ELF-1 (cell line): Measurements from ENCODE around the gene SGCA.

Experiments used
- DNase-seq: peaks from one replicate; pipeline ENCODE4 v3.0.0-alpha.2; 2016; ENCODE audit warnings: low read depth, low spot score

Gene SGCA

DNA sequence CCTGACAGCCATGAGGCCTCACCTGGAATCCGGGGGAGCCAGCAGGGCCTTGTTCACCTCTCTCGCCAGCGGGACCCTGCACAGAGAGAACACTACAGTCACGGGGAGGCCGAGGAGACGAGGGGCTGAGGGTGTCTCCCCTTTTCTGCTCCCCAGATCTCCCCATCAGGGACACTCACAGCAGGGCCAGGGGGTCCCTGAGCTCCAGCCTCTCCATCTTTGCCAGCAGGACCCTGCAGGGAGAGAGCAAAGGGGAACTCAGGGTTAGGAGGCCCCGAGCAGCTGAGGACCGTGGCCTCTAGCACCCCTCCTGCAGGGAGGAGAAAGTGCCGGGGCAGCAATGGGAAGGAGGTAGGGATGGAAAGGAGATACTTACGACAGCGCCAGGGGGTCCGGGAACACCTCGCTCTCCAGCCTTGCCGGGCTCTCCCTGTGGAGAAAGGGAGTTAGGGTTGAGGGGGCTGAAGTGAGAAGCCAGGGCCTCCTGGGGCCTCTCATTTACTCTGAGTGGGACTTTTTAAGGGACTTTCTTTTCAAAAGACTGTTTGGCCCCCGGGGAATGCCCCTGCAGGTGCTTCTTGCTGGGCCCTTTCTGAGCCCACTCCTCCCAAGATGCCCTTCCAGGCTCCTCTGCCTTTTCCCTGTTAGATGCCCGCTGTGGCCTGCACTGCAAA, 26.9 kb downstream of the SGCA start:
- no peak for DNase-seq

DNA sequence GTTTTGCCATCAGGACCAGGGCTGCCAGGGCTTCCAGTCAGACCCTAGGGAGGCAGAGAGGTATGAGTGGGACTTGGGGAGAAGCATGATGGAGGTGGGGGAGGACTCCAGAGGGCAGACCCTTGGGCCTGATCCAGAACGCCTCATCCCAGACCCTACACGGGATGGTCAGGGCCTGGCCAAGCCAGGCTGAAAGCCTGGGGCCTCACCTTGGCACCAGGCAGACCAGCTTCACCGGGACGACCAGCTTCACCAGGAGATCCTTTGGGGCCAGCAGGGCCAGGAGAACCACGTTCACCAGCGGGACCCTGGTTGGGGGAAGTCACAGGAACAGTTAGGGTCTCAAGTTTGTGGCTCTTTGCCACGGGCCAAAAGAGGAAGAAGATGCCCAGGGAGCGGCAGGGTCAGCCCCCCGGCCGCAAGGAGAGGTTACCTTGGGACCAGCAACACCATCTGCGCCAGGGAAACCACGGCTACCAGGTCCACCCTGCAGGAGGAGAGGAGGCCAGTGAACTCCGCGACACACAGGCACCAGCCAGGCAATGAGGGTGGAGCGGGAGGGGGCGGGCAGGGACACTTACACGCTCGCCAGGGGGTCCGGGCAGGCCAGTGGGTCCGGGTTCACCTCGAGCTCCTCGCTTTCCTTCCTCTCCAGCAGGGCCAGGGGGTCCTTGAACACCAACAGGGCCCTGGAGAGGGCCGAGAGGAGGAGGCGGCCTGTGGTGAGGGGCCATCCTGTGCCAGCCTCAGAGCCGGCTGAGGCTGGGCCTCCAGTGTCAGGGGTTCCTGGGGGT, 28.5 kb downstream of the SGCA start:
- DNase-seq = no peak

DNA sequence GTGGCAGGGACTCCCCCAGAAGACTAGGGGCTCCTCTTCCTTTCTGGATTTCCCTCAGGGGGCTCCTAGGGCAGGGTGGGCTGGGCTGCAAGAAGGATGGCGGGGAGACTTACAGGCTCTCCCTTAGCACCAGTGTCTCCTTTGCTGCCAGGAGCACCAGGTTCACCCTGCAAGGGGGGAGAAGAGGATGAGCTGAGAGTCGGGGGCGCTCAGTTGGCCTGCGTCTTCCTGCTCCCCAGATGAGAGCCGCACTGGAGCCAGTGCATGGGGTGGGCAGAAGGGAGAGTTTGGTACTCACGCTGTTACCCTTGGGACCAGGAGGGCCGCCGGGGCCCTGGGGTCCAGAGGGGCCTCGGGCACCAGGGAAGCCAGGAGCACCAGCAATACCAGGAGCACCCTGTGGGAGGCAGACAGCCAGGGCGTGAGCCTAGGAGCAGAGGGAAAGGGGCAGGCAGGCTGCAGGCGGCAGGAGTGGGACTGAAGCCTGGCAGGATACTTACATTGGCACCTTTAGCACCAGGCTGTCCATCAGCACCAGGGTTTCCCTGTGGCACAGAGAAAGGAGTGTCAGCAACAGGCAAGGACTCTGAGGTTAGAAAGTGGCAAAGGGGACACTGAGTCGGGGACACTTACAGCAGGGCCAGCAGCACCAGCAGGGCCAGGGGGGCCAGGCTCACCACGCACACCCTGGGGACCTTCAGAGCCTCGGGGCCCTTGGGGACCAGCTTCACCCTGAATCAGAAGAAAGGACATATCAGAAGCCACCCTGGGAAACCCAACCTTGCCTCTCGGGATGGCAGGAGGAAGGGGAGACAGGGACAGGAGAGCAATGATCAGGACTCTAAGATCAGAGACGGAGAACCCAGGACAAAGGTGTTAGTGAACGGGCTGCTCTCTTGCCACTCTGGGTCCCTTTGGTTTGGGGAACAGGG, 29.4 kb downstream of the SGCA start:
- DNase-seq = no peak

DNA sequence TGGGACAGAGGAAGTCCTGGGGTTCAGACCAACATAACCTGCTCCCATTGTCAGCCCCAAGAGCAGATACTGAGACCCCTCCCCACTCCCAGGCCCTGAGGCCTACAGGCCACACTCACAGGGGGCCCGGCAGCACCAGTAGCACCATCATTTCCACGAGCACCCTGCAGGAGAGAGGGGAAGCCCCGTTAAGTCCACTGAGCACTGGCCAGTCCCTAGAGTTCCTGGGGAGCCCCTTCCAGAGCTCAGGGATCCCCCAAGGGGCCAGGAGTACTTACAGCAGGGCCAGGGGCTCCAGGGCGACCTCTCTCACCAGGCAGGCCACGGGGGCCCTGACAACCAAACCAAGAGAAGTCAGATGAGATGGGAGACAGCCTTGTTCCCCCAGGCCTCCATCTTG, 30.2 kb downstream of the SGCA start:
- DNase-seq = no peak

DNA sequence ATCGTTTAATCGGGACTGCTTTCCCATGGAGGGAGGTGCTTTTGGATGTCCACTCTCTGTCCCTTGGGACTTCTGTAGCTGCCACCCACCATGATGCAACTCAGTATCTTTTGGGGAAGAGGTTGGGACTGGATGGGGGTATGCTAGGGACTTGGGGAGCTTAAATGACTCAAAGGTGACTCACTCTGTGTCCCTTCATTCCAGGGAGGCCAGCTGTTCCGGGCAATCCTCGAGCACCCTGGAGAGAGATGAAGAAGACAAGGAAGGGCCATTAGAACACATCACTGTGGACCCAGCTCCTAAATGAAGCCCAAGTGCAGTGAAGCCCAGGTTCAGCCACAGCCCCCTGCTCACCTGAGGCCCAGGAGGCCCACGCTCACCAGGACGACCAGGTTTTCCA, 31.0 kb downstream of the SGCA start:
- DNase-seq = no peak

DNA sequence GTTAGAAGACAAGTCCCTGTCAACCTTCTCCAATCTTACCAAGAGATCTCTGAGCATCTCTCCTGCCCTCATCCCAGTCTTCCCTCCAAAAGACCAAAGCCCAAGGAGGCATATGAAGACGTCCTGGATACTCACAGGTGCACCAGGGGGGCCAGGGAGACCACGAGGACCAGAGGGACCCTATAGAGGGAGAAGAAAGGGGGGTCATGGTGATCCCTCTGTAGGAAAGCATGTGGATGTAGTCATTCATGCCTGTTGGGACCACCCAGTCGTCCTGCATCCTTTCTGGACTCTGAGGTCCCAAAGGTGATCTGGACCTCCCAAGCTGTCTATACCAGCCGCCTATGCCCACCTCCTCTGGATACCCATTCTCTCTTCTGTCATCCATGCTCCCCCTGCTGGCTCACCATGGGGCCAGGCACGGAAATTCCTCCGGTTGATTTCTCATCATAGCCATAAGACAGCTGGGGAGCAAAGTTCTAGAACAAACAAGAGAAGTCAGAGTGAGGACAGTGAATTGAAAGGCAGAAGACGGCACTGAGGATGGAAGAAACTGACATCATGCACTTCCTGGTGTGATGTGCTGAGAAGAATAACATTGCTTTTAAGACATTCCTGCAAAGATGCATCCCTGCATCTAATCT, 32.3 kb downstream of the SGCA start:
- peak; percentile 75 for DNase-seq

DNA sequence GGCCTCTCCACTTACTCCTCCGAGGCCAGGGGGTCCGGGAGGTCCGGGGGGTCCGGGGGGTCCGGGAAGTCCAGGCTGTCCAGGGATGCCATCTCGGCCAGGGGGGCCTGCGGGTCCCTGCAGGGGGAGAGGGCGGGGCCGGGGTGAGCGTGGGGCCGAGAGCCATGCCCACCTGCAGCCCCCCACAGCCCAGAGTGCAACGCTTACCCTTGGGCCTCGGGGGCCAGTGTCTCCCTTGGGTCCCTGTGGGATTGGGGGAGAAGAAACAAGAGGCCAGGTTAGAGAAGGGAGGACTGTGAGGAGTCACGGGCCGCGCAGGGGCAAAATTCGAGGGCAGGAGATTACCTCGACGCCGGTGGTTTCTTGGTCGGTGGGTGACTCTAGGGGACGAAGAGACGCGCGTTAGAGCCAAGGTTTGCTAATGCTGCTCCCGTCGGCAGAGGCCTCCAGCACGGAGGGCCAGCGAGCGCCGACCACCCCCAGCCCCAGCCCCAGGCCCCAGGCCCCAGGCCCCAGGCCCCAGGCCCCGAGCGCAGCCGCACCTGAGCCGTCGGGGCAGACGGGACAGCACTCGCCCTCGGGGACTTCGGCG, 33.5 kb downstream of the SGCA start:
- no peak for DNase-seq

DNA sequence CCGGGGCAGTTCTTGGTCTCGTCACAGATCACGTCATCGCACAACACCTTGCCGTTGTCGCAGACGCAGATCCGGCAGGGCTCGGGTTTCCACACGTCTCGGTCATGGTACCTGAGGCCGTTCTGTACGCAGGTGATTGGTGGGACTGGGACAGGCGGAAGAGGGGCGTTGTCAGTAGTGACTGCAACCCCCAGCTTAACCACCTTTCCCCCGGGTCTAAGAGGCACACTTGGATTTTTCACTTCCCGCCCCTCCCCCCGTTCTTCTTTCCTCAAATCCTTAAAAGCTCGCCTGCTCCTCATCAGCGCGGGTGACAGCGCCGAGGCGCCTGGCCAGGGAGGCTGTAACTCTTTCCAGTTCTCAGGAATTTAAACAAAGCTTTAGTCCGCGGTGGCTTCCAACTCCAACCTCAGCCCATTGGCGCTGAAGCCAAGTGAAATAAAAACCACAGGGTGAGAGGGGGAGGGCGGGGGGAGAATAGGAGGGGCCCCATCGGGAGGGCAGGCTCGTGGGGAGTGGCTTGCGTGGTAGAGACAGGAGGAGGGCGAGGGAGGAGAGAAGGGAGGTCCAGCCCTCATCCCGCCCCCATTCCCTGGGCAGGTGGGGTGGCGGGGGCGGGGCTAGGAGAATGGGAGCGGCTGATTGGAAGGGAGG, 34.1 kb downstream of the SGCA start:
- peak; percentile 91 for DNase-seq

DNA sequence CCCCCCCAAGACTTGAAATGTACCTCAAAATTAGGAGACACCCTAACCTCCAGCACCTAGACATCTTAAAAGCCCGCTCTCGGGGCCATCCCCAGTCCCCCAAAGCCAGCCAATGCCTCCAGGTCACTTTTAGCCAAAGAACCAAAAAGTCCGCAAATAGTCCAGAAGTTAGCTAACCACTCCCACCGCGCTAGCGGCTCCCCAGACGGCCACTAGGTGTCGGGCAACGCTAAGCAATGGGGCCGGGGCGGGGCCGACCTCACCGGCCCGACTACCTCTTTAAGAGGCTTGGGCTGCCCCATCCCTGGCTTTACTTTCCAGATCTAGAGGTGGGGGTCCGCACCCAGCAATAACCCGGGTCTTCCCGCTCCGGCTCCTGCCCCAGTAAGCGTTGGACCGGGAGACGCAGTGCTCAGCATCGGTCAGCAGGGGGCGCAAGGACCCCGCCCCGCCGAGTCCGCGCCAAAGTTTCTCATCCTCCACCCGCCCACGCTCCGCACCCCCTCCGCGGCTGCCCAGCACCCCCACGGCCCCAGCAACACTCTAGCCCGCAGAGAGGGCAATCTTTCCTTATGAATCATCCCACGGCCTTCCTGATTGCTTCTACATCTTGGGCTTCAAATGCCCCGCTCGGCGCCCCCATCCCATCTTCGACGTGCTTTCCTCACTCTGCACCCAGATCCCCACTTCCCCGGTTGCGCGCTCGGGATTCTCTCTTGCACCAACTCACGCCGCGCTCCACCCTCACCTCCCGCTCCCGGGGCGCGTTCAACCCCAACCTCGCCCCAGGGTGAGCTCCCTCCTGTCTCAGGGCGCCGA, 34.9 kb downstream of the SGCA start:
- peak; percentile 97 for DNase-seq

DNA sequence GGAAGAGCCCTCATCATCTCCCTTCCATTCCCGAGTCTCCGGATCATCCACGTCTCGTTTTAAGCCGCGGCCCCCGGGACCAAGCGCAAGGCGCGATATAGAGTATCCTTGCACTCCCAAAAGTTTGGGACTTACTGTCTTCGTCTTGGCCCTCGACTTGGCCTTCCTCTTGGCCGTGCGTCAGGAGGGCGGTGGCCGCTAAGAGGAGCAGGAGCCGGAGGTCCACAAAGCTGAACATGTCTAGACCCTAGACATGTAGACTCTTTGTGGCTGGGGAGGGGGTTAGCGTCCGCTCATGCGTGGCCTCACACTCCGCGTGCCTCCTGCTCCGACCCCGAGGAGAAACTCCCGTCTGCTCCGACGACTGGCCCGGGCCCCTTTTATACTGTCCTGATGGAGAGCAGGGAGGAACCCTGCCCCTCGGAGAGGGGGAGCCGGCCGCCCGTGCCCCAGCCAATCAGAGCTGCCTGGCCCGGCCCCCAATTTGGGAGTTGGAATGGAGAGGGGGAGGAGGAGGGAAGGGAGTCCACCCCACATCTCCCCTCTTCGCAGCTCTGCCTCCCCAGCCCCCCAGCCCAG, 35.6 kb downstream of the SGCA start, which contains the start of gene COL1A1:
COL1A1 (minus strand) TSS at position 356 of the 579 bp plus-strand sequence; CDS start at position 238, 118 bp downstream.
- DNase-seq = no peak

DNA sequence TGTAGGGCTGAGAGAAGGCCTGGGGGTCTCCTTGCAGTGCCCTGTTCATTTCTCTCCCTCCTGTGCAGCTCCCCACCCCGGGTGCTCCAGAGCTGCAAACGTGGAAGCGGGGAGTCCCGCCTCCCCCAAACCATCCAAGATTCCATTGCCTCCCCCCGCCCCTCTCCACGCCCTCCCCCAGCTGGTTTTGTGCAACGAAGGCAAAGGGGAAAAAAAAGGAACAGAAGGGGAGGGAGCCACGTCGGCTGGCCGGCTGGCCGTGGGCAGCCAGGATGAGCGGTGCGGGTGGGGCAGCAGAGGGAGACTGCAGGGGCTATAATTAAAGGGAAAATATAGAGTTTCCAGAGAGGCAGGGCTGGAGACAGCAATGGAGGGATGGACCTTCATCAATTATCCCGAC, 37.3 kb downstream of the SGCA start:
- DNase-seq = no peak

DNA sequence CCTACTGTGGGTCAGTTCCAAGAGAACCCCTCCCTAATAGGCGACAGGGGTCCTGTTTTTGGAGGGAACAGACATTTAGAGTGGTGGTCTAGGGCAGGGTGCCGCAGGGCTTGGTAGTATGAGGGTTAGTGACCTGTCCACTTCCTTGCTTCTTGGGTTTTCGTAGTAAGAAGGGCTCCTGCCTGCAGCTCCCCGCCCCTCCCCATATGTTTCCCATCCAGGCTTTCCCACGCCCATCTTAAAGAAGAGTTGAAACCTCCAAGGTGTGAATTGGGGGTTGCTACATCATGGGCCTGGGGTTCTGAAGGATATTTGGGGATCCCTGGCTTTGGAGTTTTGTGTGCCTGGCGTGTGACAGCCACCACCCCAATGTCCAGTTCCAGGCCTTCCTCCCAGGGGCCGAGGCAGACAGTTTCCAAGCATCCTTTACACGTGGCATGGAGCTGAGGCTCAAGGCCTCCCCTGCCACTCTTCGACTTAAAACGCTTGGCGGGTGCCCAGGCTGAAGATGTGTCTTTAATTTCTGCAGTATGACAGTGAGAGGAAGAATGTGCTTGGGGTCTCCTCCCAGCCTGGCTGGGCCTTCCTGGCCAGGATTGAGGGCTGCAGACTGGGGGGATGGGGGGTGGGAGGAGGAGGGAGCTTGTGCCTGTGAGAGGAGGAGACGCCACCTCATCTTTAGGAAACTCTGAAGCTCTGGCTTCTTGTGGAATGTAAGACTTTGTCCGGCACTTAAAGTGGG, 38.0 kb downstream of the SGCA start:
- no peak for DNase-seq

DNA sequence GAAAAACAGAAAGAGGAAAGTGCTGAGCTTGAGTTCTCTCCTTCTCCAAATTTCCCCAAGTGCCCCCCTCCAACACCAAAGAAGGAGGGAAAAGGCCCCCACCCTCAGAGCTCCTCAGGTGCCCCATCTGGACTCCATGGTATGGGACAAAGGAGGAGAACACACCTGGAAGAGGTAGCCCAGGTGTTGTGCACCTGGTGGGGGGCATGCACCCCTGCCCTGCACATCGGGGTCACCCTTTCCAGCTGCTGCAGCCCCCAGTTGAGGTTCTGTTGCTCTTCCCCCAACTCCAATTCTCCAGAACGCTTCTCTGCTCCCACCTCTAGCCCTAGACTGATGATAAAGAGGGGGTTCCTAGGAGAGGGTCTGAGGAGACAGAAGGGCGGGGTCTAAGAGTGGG, 38.6 kb downstream of the SGCA start:
- no peak for DNase-seq

DNA sequence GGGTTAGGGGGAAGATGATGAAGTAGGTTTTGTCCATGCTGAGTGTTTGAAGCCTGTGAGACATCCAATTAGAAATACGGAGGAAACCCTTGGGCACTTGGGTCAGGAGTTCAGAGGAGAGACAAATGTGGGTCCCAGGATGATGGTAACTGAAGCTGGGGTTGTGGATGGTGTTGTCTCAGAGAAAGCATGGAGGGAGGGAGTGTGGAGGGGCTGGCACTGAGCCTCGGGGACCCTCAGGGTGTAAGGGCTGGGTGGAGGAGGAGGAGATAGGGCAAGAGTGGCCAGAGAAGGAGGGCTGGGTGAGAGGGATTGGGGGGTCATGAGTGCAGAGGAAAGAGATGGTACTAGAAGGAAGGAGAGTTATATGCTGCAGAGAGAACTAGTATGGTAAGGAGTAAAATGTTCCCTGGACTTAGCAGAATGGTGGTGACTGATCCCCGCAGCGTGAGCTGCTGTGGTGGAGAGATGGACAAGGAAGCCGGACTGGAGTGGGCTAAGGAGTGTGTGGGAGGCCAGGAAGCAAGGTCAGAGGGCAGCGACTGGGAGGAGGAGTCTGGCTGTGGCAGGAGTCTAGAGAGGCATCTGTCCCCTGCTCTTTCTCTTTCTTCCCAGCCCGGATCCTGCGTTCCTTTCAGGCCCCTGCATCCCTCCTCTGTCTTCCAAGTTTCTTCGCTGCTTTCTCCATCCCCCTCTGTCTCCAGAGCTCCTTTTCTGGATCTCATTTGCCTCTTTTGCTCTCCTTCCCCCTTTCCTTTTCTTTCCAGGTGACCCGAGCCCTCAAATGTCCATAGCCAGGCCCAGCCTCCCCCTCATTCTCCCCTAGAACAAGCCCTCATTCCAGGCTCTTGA, 39.5 kb downstream of the SGCA start:
- no peak for DNase-seq

DNA sequence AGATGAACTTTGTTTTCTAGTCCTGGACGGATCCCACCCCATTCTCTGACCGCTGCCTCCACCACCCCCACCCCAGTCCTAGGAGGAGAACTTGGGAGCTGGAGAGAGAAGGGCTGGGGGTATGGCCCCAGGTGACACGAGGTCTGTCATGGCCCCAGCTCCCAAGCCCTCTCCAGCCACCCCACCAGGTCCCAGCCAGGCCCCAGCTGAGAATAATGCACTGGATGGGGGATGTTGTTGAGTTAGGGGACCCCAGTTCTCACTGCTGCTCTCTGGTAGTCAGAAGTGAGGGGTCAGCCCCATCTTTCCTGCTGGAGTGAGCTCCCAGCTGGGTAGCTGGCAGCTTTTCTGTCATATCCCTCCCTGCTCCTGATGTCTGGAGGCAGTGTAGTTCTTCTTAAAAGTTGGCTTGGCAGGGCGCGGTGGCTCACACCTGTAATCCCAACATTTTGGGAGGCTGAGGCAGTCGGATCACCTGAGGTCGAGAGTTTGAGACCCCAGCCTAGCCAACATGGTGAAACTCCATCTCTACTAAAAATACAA, 40.2 kb downstream of the SGCA start:
- no peak for DNase-seq

DNA sequence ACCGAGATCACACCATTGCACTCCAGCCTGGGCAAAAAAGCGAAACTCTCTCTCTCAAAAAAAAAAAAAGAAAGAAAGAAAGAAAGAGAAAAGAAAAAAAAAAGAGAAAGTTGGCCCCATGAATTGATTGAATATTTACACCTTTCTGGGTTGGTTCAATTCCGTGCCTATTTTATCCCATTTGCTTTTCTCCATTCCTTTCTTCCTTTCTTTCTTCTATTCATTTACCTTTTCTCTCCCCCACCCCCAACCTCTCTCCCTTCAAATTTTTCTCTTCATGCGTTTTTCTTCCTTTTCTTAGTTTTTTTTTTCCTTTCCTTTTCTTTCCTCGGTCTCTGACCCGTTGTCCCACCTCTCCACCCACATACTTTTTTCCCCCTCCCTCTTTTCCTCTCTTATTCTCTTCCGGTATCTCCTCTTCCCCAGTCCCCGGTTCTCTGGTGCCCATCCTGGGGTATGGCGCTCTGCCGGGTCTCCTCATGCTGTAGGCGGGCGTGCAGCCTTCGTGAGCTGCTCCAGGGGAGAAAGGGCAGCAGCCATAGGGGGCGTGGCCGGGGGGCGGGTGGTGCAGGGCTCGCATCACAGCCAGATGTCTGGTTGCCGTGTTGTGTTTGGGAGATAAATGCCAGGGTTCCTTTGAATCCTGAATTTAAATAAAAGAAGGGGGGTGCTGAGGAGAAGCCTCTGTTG, 40.9 kb downstream of the SGCA start:
- peak; percentile 66 for DNase-seq

DNA sequence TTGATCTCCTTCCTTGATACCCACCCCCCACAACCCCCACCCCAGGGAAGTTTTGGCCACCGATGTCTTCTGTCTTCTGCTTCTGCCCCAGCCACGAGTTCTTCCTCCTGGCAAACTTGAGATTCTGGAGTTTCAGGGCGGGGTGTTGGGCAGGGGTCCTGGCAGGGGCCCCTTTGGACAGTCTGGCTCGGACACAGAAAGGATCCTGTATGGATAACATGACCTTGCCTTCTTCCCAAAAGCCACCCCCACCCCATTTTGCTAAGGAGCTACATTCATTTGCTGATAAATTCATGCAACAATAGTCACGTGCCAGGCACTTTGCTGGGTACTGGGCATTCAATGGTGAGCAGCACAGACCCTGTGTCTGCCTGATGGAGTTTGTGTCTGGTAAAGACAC, 41.5 kb downstream of the SGCA start:
- no peak for DNase-seq
